ENCODE data around the gene KRT37.
A peak's percentile ranks its signal among the peaks of the same experiment; 100 is the strongest.

KRT37 gene

DNA sequence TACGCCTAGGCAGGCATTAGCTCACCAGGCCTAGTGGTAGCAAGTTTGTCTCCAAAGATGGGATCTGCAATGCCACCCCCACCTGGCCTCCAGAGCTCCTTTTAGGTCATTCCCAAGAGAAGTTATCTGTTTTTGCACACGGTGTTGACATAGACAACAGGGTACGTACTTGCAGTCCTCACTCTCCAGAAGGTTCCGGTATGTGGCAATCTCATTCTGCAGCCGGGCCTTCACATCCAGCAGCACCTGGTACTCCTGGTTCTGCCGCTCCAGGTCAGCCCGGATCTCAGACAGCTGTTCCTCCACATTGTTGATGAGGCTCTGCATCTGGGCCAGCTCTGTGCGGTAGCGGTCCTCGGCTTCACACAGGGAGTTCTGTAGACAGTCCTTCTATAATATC, 17.2 kb downstream of the KRT37 start:
- no peak overlapping the region for H4K12ac ChIP-seq (ENCODE audit: low read depth, low read length)

DNA sequence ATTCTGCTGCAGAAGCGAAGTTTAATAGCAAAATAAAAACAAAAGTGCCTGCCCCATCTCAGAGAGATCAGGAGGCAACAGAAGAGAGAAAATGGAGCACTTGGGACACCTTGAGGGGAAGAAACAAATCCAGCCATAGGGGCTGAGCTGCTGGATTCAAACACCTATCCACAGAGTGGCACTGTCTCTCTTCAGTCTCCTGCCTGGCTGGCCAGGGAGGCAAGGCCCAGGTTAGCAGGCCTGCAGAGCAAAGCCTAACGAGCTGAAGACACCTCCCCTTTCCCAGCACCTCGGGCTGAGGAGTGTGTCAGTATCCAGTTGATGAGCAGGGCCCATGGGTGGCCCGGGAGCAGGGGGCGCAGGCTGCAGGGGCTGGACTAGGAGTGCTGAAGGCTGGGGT, 18.2 kb downstream of the KRT37 start:
- peak in 1 of 2 donors; percentile 28 for DNase-seq
- Histone ChIP-seq H3K27ac (ENCODE audit: low read depth, low read length) (no peak overlapping the region), H3K27me3 (ENCODE audit: insufficient read depth, low read length) (no peaks in the 10 kb centered on the region), H4K91ac (ENCODE audit: low read depth, low read length) (no peak overlapping the region), H3K18ac (ENCODE audit: low read length) (no peak overlapping the region), H3K14ac (ENCODE audit: low read length) (no peak overlapping the region), H2BK12ac (ENCODE audit: low read length) (no peak overlapping the region), H3K23ac (ENCODE audit: low read length) (no peak overlapping the region), H3K9ac (ENCODE audit: low read length) (no peak overlapping the region), H2BK5ac (ENCODE audit: low read depth, low read length, poor library complexity) (no peak overlapping the region), H4K8ac (ENCODE audit: low read depth, low read length) (no peak overlapping the region), H3K79me2 (ENCODE audit: control insufficient read depth, insufficient read depth, low read length, poor library complexity) (no peaks in the 10 kb centered on the region), H3K4me2 (ENCODE audit: low read length) (no peak overlapping the region), H3K4me1 (ENCODE audit: control insufficient read depth in 1 of 2, insufficient read depth in 2 of 2, low read length in 2 of 2) (peaks cover 0 to 4% of the 10 kb centered on the region in 2 experiments), H3K4me3 (ENCODE audit: low read depth, low read length) (no peak overlapping the region), H2AFZ (ENCODE audit: insufficient read depth, low read length, poor library complexity) (no peak overlapping the region), H3K9me3 (ENCODE audit: insufficient read depth, low read depth, low read length) (peaks cover 1% of the 10 kb centered on the region), H2BK120ac (ENCODE audit: insufficient read depth, low read length, poor library complexity) (no peak overlapping the region), H3K36me3 (ENCODE audit: control insufficient read depth in 1 of 2, insufficient read depth in 2 of 2, low read length in 2 of 2) (no peaks in the 10 kb centered on the region), H2AK5ac (ENCODE audit: low read length) (no peak overlapping the region), H3K4ac (ENCODE audit: low read depth, low read length) (no peak overlapping the region), H3K79me1 (ENCODE audit: low read length) (no peaks in the 10 kb centered on the region), H4K12ac (ENCODE audit: low read depth, low read length) (no peak overlapping the region)
- WGBS (ENCODE audit: extremely low coverage, insufficient coverage, insufficient read length), result no CpG with 5 or more reads among the region's 5 CpGs

More for the DNA sequence above, 17.2 kb downstream of the KRT37 start:
- Histone ChIP-seq H4K91ac (ENCODE audit: low read depth, low read length) (no peak overlapping the region), H3K79me2 (ENCODE audit: control insufficient read depth, insufficient read depth, low read length, poor library complexity) (no peaks in the 10 kb centered on the region), H3K27me3 (ENCODE audit: insufficient read depth, low read length) (no peaks in the 10 kb centered on the region), H3K23ac (ENCODE audit: low read length) (no peak overlapping the region), H3K14ac (ENCODE audit: low read length) (no peak overlapping the region), H2BK12ac (ENCODE audit: low read length) (no peak overlapping the region), H2AFZ (ENCODE audit: insufficient read depth, low read length, poor library complexity) (no peak overlapping the region), H3K79me1 (ENCODE audit: low read length) (no peaks in the 10 kb centered on the region), H3K4me3 (ENCODE audit: low read depth, low read length) (no peak overlapping the region), H3K4me2 (ENCODE audit: low read length) (no peak overlapping the region), H3K27ac (ENCODE audit: low read depth, low read length) (no peak overlapping the region), H2AK5ac (ENCODE audit: low read length) (no peak overlapping the region), H3K9ac (ENCODE audit: low read length) (no peak overlapping the region), H3K18ac (ENCODE audit: low read length) (no peak overlapping the region), H3K4me1 (ENCODE audit: control insufficient read depth in 1 of 2, insufficient read depth in 2 of 2, low read length in 2 of 2) (peaks cover 0 to 4% of the 10 kb centered on the region in 2 experiments), H2BK120ac (ENCODE audit: insufficient read depth, low read length, poor library complexity) (no peak overlapping the region), H2BK5ac (ENCODE audit: low read depth, low read length, poor library complexity) (no peak overlapping the region), H3K9me3 (ENCODE audit: insufficient read depth, low read depth, low read length) (peaks cover 3% of the 10 kb centered on the region), H3K36me3 (ENCODE audit: control insufficient read depth in 1 of 2, insufficient read depth in 2 of 2, low read length in 2 of 2) (no peaks in the 10 kb centered on the region), H3K4ac (ENCODE audit: low read depth, low read length) (no peak overlapping the region), H4K8ac (ENCODE audit: low read depth, low read length) (no peak overlapping the region)
- no CpG with 5 or more reads among the region's 10 CpGs for WGBS (ENCODE audit: extremely low coverage, insufficient coverage, insufficient read length)
- DNase-seq, result peak; percentile 82 to 90

GRCh38 chr17:41404024-41404671, 20.2 kb downstream of the KRT37 start:
- H4K12ac ChIP-seq (ENCODE audit: low read depth, low read length), result no peak overlapping the region
- H2BK12ac ChIP-seq (ENCODE audit: low read length), result peak overlapping the region; percentile 6
- no peak overlapping the region for H3K4me3 ChIP-seq (ENCODE audit: low read depth, low read length)
- H2AFZ ChIP-seq (ENCODE audit: insufficient read depth, low read length, poor library complexity), result no peak overlapping the region
- H3K18ac ChIP-seq (ENCODE audit: low read length), result no peak overlapping the region
- H3K9ac ChIP-seq (ENCODE audit: low read length), result no peak overlapping the region
- no peak overlapping the region for H4K91ac ChIP-seq (ENCODE audit: low read depth, low read length)
- DNase-seq, result peak; percentile 72 to 80
- H3K4me2 ChIP-seq (ENCODE audit: low read length), result no peak overlapping the region
- no peak overlapping the region for H2AK5ac ChIP-seq (ENCODE audit: low read length)
- H3K4ac ChIP-seq (ENCODE audit: low read depth, low read length), result no peak overlapping the region
- H3K4me1 ChIP-seq (ENCODE audit: control insufficient read depth in 1 of 2, insufficient read depth in 2 of 2, low read length in 2 of 2), result peaks cover 0 to 6% of the 10 kb centered on the region in 2 experiments
- H3K14ac ChIP-seq (ENCODE audit: low read length), result no peak overlapping the region
- H3K27ac ChIP-seq (ENCODE audit: low read depth, low read length), result no peak overlapping the region
- H3K9me3 ChIP-seq (ENCODE audit: insufficient read depth, low read depth, low read length), result no peaks in the 10 kb centered on the region
- H3K27me3 ChIP-seq (ENCODE audit: insufficient read depth, low read length), result no peaks in the 10 kb centered on the region
- H3K79me1 ChIP-seq (ENCODE audit: low read length), result no peaks in the 10 kb centered on the region
- no peak overlapping the region for H4K8ac ChIP-seq (ENCODE audit: low read depth, low read length)
- no peaks in the 10 kb centered on the region for H3K36me3 ChIP-seq (ENCODE audit: control insufficient read depth in 1 of 2, insufficient read depth in 2 of 2, low read length in 2 of 2)
- H2BK5ac ChIP-seq (ENCODE audit: low read depth, low read length, poor library complexity), result no peak overlapping the region
- no CpG with 5 or more reads among the region's 7 CpGs for WGBS (ENCODE audit: extremely low coverage, insufficient coverage, insufficient read length)
- H2BK120ac ChIP-seq (ENCODE audit: insufficient read depth, low read length, poor library complexity), result no peak overlapping the region
- no peaks in the 10 kb centered on the region for H3K79me2 ChIP-seq (ENCODE audit: control insufficient read depth, insufficient read depth, low read length, poor library complexity)
- H3K23ac ChIP-seq (ENCODE audit: low read length), result no peak overlapping the region

GRCh38 chr17:41403404-41404023, 20.9 kb downstream of the KRT37 start:
- WGBS (ENCODE audit: extremely low coverage, insufficient coverage, insufficient read length), result no CpG with 5 or more reads among the region's 4 CpGs
- H3K4me2 ChIP-seq (ENCODE audit: low read length), result no peak overlapping the region
- H3K27me3 ChIP-seq (ENCODE audit: insufficient read depth, low read length), result no peaks in the 10 kb centered on the region
- H3K27ac ChIP-seq (ENCODE audit: low read depth, low read length), result no peak overlapping the region
- no peaks in the 10 kb centered on the region for H3K79me1 ChIP-seq (ENCODE audit: low read length)
- H2BK5ac ChIP-seq (ENCODE audit: low read depth, low read length, poor library complexity), result no peak overlapping the region
- no peak overlapping the region for H4K12ac ChIP-seq (ENCODE audit: low read depth, low read length)
- no peak overlapping the region for H3K18ac ChIP-seq (ENCODE audit: low read length)
- H3K36me3 ChIP-seq (ENCODE audit: control insufficient read depth in 1 of 2, insufficient read depth in 2 of 2, low read length in 2 of 2), result no peaks in the 10 kb centered on the region
- H2BK120ac ChIP-seq (ENCODE audit: insufficient read depth, low read length, poor library complexity), result no peak overlapping the region
- H3K4ac ChIP-seq (ENCODE audit: low read depth, low read length), result no peak overlapping the region
- no peak overlapping the region for H2AFZ ChIP-seq (ENCODE audit: insufficient read depth, low read length, poor library complexity)
- no peak overlapping the region for H3K23ac ChIP-seq (ENCODE audit: low read length)
- no peak overlapping the region for H3K14ac ChIP-seq (ENCODE audit: low read length)
- H3K4me3 ChIP-seq (ENCODE audit: low read depth, low read length), result no peak overlapping the region
- no peak overlapping the region for H2BK12ac ChIP-seq (ENCODE audit: low read length)
- no peak overlapping the region for H2AK5ac ChIP-seq (ENCODE audit: low read length)
- no peaks in the 10 kb centered on the region for H3K79me2 ChIP-seq (ENCODE audit: control insufficient read depth, insufficient read depth, low read length, poor library complexity)
- no peak overlapping the region for H4K8ac ChIP-seq (ENCODE audit: low read depth, low read length)
- no peak for DNase-seq
- no peak overlapping the region for H3K9ac ChIP-seq (ENCODE audit: low read length)
- peaks cover 0 to 6% of the 10 kb centered on the region in 2 experiments for H3K4me1 ChIP-seq (ENCODE audit: control insufficient read depth in 1 of 2, insufficient read depth in 2 of 2, low read length in 2 of 2)
- H3K9me3 ChIP-seq (ENCODE audit: insufficient read depth, low read depth, low read length), result no peaks in the 10 kb centered on the region
- no peak overlapping the region for H4K91ac ChIP-seq (ENCODE audit: low read depth, low read length)

Data from trophoblast cell (in vitro differentiated cells and primary cell).